Activated CD4-positive, alpha-beta T cell treated with anti-CD3 and anti-CD28 coated beads, Interleukin-2, amount 50 U/mL, for 16 hours (primary cell): ENCODE measurements around the gene GART.
A peak's percentile ranks its signal among the peaks of the same experiment; 100 is the strongest.

Source experiments
- DNase-seq: peaks from one replicate; pipeline ENCODE4 v3.0.0-alpha.2; 2020

GART gene

DNA sequence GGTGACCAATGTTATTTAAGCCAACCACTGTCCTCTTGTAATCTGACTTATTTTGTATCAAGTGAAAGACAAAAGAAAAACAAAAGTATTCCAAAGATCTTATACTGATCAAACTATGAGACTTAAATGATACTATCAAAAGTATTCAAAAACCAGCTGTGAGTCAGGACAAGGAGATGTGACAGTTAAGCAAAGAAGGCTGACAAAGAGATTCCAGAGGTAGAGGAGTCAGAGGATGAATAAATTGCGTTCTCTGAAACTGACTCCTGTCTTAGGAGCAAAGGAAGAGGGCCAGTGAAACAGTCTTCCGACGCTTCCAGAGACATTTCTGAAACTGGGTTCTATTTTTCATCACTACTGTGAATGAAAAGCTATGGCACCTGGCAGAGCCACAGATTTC, 83.1 kb downstream of the GART start:
- no peak for DNase-seq

DNA sequence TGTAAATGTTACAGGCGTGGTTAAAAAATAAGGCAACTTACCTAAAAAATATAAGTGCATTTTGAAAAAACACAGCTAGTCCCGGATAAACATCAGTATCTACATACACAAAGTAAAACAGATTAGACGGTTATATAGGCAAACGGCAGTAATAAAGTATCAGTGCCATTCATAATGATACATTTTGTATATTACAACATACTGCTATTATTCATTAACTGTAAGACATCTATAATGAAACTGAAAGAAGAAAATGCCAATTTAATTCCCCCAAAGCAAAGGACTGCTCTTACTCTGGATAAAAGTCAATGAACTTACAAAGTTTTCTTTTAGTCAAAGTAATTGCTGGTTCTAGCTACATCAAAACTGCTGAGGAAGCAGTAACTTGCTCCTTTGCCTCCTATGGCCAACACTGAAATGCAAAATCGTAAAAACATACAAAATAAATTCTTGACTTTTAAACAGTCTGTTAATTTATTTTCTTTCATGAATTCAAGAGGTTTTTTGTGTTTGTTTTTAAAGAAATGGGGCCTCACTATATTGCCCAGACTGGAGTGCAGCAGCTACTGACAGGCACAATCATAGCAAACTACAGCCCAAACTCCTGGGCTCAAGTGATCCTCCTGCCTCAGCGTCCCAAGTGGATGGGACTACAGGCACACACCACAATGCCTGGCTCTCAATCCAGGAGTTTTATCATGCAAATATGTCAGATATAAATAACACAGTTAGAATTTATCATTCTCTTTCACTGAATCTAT, 86.1 kb downstream of the GART start:
- peak; percentile 3 for DNase-seq
